H1 (cell line): ENCODE results near the gene VMP1. TPM values are rescaled to one million over a fixed set of nuclear protein-coding genes. Genes with fewer than 3 reads are reported as not detected.

Experiments
- CTCF ChIA-PET: fragments of 300-600 bp; sonication (Branson Sonifier 250); formaldehyde crosslinking; loops from one replicate; lab custom pipeline; 2021; ENCODE audit not compliant: partially characterized antibody; lab: Charles Lee
- POLR2A ChIA-PET: fragments of 300-600 bp; sonication (Branson Sonifier 250); formaldehyde crosslinking; loops from one replicate; lab custom pipeline; 2021; ENCODE audit warnings: inconsistent platforms; ENCODE audit not compliant: partially characterized antibody; lab: Charles Lee
- DNase-seq, 2 experiments: peaks; one replicate each; pipeline versions ENCODE4 v3.0.0 to v3.0.0-alpha.2; 2010 to 2022; ENCODE audit warnings: low spot score in 2 of 2, low read depth in 1 of 2, mixed read lengths in 1 of 2
- FAIRE-seq: peaks from 2 replicates; lab custom pipeline; 2011; peaks lifted over from hg19 to GRCh38; lab: Jason Lieb, UNC
- H2AFZ ChIP-seq: 2 replicates; pipeline ENCODE4 v1.8.1; 2012; ENCODE audit warnings: low read length, inconsistent platforms
- H2AK5ac ChIP-seq: 2 replicates; pipeline ENCODE4 v1.6.1; 2013; ENCODE audit warnings: low read depth, low read length
- H2BK120ac ChIP-seq: replicated peaks from 2 replicates; pipeline ENCODE3; 2013; ENCODE audit warnings: low read depth, low read length, inconsistent platforms
- H2BK12ac ChIP-seq: 2 replicates; pipeline ENCODE4 v1.6.1; 2013; ENCODE audit warnings: low read depth, low read length
- H2BK15ac ChIP-seq: 2 replicates; pipeline ENCODE4 v1.6.1; 2013; ENCODE audit warnings: low read length
- H2BK20ac ChIP-seq: 2 replicates; pipeline ENCODE4 v1.6.1; 2013; ENCODE audit warnings: low read length
- H2BK5ac ChIP-seq: 2 replicates; pipeline ENCODE4 v1.6.1; 2013; ENCODE audit warnings: low read depth, low read length
- H3K14ac ChIP-seq: 2 replicates; pipeline ENCODE4 v1.6.1; 2013; ENCODE audit warnings: inconsistent platforms; ENCODE audit not compliant: insufficient read length
- H3K18ac ChIP-seq: 2 replicates; pipeline ENCODE4 v1.6.1; 2013; ENCODE audit warnings: low read length; ENCODE audit errors: extremely low read depth
- H3K23ac ChIP-seq: 2 replicates; pipeline ENCODE4 v1.6.1; 2013; ENCODE audit warnings: inconsistent platforms; ENCODE audit not compliant: insufficient read length
- H3K23me2 ChIP-seq: 2 replicates; pipeline ENCODE4 v1.6.1; 2013; ENCODE audit warnings: low read depth, low read length
- H3K27ac ChIP-seq: 2 replicates; pipeline ENCODE4 v1.6.1; 2011; ENCODE audit warnings: low read depth, low read length, inconsistent platforms
- H3K27me3 ChIP-seq, 4 experiments: replicated peaks in 1 of 4; 1 replicate in 1 of 4; 2 replicates in 3 of 4; pipeline versions ENCODE4 v1.6.1 to v1.8.1; 2011 to 2013; ENCODE audit warnings: low read length in 3 of 4, mild to moderate bottlenecking in 3 of 4, inconsistent platforms in 2 of 4, mixed read lengths in 2 of 4, moderate library complexity in 1 of 4; ENCODE audit not compliant: control insufficient read depth in 3 of 4, insufficient read depth in 3 of 4; ENCODE audit errors: extremely low read depth in 1 of 4
- H3K36me3 ChIP-seq, 4 experiments: 2 replicates each; pipeline versions ENCODE4 v1.6.1 to v1.8.1; 2011 to 2013; ENCODE audit warnings: mild to moderate bottlenecking in 4 of 4, low read length in 3 of 4, moderate library complexity in 2 of 4, control low read depth in 1 of 4, inconsistent platforms in 1 of 4; ENCODE audit not compliant: insufficient read depth in 4 of 4, control insufficient read depth in 2 of 4
- H3K4ac ChIP-seq: replicated peaks from 2 replicates; pipeline ENCODE3; 2013; ENCODE audit warnings: low read length, low read depth, mixed read lengths, inconsistent platforms; ENCODE audit not compliant: insufficient read length
- H3K4me1 ChIP-seq, 4 experiments: replicated peaks in 1 of 4; 1 replicate in 1 of 4; 2 replicates in 3 of 4; pipeline versions ENCODE4 v1.6.1 to v1.8.1; 2011 to 2013; ENCODE audit warnings: low read length in 3 of 4, inconsistent platforms in 2 of 4, mixed read lengths in 1 of 4; ENCODE audit not compliant: insufficient read depth in 4 of 4, control insufficient read depth in 3 of 4
- H3K4me2 ChIP-seq, 2 experiments: 2 replicates each; pipeline versions ENCODE4 v1.6.1 to v1.8.1; 2011 to 2013; ENCODE audit warnings: low read depth in 2 of 2, low read length in 2 of 2, control low read depth in 1 of 2, inconsistent platforms in 1 of 2, mild to moderate bottlenecking in 1 of 2; ENCODE audit not compliant: insufficient read depth in 1 of 2
- H3K4me3 ChIP-seq, 4 experiments: fragments of 200-600, 300-600 bp in 1 of 4; sonication (generic), shearing (Covaris generic), sonication (Bioruptor Twin) in 1 of 4; 2 replicates each; pipeline versions ENCODE4 v1.5.1 to v1.8.1; 2011 to 2016; ENCODE audit warnings: low read length in 4 of 4, low read depth in 3 of 4, control low read depth in 2 of 4, inconsistent platforms in 2 of 4, mild to moderate bottlenecking in 2 of 4, mixed read lengths in 1 of 4, moderate library complexity in 1 of 4; ENCODE audit not compliant: insufficient read depth in 2 of 4; ENCODE audit errors: extremely low read depth in 1 of 4
- H3K56ac ChIP-seq: replicated peaks from 2 replicates; pipeline ENCODE3; 2013; ENCODE audit warnings: low read depth, mild to moderate bottlenecking, mixed read lengths, low read length, inconsistent platforms; ENCODE audit not compliant: insufficient read length
- H3K79me1 ChIP-seq: 2 replicates; pipeline ENCODE4 v1.6.1; 2013; ENCODE audit warnings: low read depth, low read length, control low read depth
- H3K79me2 ChIP-seq, 2 experiments: 2 replicates each; pipeline versions ENCODE4 v1.6.1 to v1.8.1; 2012 to 2013; ENCODE audit warnings: low read length in 2 of 2, mild to moderate bottlenecking in 2 of 2, inconsistent platforms in 1 of 2; ENCODE audit not compliant: insufficient read depth in 2 of 2, control insufficient read depth in 1 of 2
- H3K9ac ChIP-seq, 4 experiments: replicated peaks in 1 of 4; 1 replicate in 1 of 4; 2 replicates in 3 of 4; pipeline versions ENCODE4 v1.6.1 to v1.8.1; 2011 to 2013; ENCODE audit warnings: low read depth in 3 of 4, low read length in 3 of 4, control low read depth in 2 of 4, mild to moderate bottlenecking in 2 of 4, moderate library complexity in 2 of 4, inconsistent platforms in 1 of 4; ENCODE audit errors: extremely low read depth in 1 of 4
- H3K9me3 ChIP-seq, 2 experiments: 2 replicates each; pipeline versions ENCODE4 v1.6.1 to v1.8.1; 2012 to 2013; ENCODE audit warnings: mild to moderate bottlenecking in 2 of 2, moderate library complexity in 2 of 2, control low read depth in 1 of 2, inconsistent platforms in 1 of 2, low read depth in 1 of 2, low read length in 1 of 2, mixed read lengths in 1 of 2; ENCODE audit not compliant: insufficient read depth in 2 of 2
- H4K20me1 ChIP-seq, 2 experiments: replicated peaks in 1 of 2; 2 replicates each; pipeline versions ENCODE3 to v1.8.1; 2011 to 2013; ENCODE audit warnings: inconsistent platforms in 2 of 2, low read length in 2 of 2, mild to moderate bottlenecking in 1 of 2; ENCODE audit not compliant: insufficient read depth in 2 of 2, control insufficient read depth in 1 of 2
- H4K5ac ChIP-seq: 2 replicates; pipeline ENCODE4 v1.6.1; 2013; ENCODE audit warnings: low read length, low read depth, mixed read lengths, inconsistent platforms; ENCODE audit not compliant: insufficient read length
- H4K8ac ChIP-seq: 2 replicates; pipeline ENCODE4 v1.8.0; 2013; ENCODE audit warnings: mild to moderate bottlenecking, moderate library complexity, low read length, inconsistent platforms; ENCODE audit not compliant: insufficient read depth; ENCODE audit errors: extremely low read depth
- H4K91ac ChIP-seq: replicated peaks from 2 replicates; pipeline ENCODE3; 2013; ENCODE audit warnings: low read length, mixed read lengths, inconsistent platforms; ENCODE audit not compliant: insufficient read length
- CBX8 ChIP-seq: fragments of 300-800, 300-1000 bp; sonication (generic); IDR thresholded peaks from 2 replicates; pipeline ENCODE4 v1.7.1; 2016; ENCODE audit warnings: low read depth, low read length, borderline replicate concordance
- KDM5A ChIP-seq: fragments of 200-600 bp; IDR thresholded peaks from 2 replicates; pipeline ENCODE4 v1.7.1; 2012; ENCODE audit warnings: mild to moderate bottlenecking, low read length, inconsistent platforms, mixed read lengths
- NRF1 ChIP-seq: IDR thresholded peaks from 2 replicates; pipeline ENCODE4 v1.6.1; 2011; ENCODE audit warnings: mild to moderate bottlenecking, low read depth, low read length, improper control_type of control experiment
- SIX5 ChIP-seq: IDR thresholded peaks from 2 replicates; pipeline ENCODE4 v1.6.1; 2011; ENCODE audit warnings: mild to moderate bottlenecking, low read depth, low read length
- WGBS, 2 experiments: shearing (Covaris generic) in 1 of 2; methylation state at CpG; one replicate each; pipeline versions ENCODE4 v1.1.6 to v1.1.7; 2013 to 2015; ENCODE audit warnings: low lambda C conversion rate in 2 of 2, mixed read lengths in 2 of 2, inconsistent platforms in 1 of 2, low coverage in 1 of 2, missing lambda C conversion rate in 1 of 2; ENCODE audit not compliant: insufficient replicate concordance in 2 of 2, insufficient coverage in 1 of 2, insufficient read length in 1 of 2; ENCODE audit errors: extremely low coverage in 1 of 2, missing lambda C conversion rate in 1 of 2; 5-methylcytosine and 5-hydroxymethylcytosine counted together
- polyA plus RNA-seq, 7 experiments: library from polyadenylated mRNA; depleted of rRNA in 3 of 7; stranded (reverse) in 5 of 7; unstranded in 2 of 7; fragments of >200 nt in 5 of 7; fragments of 200-250 nt in 2 of 7; gene quantifications; 1 replicate in 5 of 7; 2 replicates in 1 of 7; 4 replicates in 1 of 7; pipeline versions ENCODE4 v1.2.1 to v1.2.3, GENCODE V29; 2011 to 2013; ENCODE audit warnings: missing spikeins in 2 of 7, mixed read lengths in 2 of 7
- total RNA-seq: library from RNA; stranded (reverse); fragmentation: NEBNext Ultra II Directional; extraction: Animal tissue kit (Norgen Biotek cat#: 25700); gene quantifications from 2 replicates; pipeline ENCODE4 v1.2.1, GENCODE V29; 2021

Gene VMP1
- total and polyA plus RNA-seq, 2 of the 8 experiments (the other 6 are each of a cell fraction or from before 2014, with no cell fraction given) = 45.0 to 92.7 TPM

GRCh38 chr17:59890720-59891119 is 183.3 kb downstream of the VMP1 start:
- H2AFZ ChIP-seq = no peak overlapping the region
- H3K9ac ChIP-seq = no peak overlapping the region
- H3K23ac ChIP-seq = no peak overlapping the region
- H2BK15ac ChIP-seq = no peak overlapping the region
- no peak overlapping the region for H3K4ac ChIP-seq
- peaks cover 8% of the 10 kb centered on the region; the same call in 1 of the 2 replicates for H3K23me2 ChIP-seq
- H2BK120ac ChIP-seq = no peak overlapping the region
- peaks cover 2 to 14% (median 8%) of the 10 kb centered on the region in 4 experiments; a peak in 6 of 8 replicates for H3K36me3 ChIP-seq
- ChIA-PET POLR2A (no interaction called here), CTCF (interaction anchor here (1.3 kb wide), 1 partner anchor 580 kb away, joined by 3 read pairs; no protein-coding TSS in a partner anchor)
- H4K20me1 ChIP-seq = peaks cover 0 to 3% of the 10 kb centered on the region in 2 experiments
- no peaks in the 10 kb centered on the region for H3K4me1 ChIP-seq
- H4K91ac ChIP-seq = no peak overlapping the region
- H2BK20ac ChIP-seq = no peak overlapping the region
- H3K27ac ChIP-seq = no peak overlapping the region
- H3K56ac ChIP-seq = no peak overlapping the region
- no peak overlapping the region for H4K5ac ChIP-seq
- H3K79me1 ChIP-seq = no peaks in the 10 kb centered on the region
- no peak for DNase-seq
- no peak for FAIRE-seq
- no peak overlapping the region for H2AK5ac ChIP-seq
- WGBS, 2 experiments = 90% methylated on average over 2 of the region's 2 CpGs; no CpG with 5 or more reads in 1 of the 2 experiments
- H2BK12ac ChIP-seq = no peak overlapping the region
- H3K27me3 ChIP-seq = no peaks in the 10 kb centered on the region
- no peak overlapping the region for H4K8ac ChIP-seq
- H3K18ac ChIP-seq = no peak overlapping the region
- no peak overlapping the region for H2BK5ac ChIP-seq
- H3K79me2 ChIP-seq = peaks cover 0 to 29% of the 10 kb centered on the region in 2 experiments; a peak in 3 of 4 replicates
- H3K14ac ChIP-seq = no peak overlapping the region
- no peaks in the 10 kb centered on the region for H3K9me3 ChIP-seq
- H3K4me2 ChIP-seq = no peak overlapping the region
- H3K4me3 ChIP-seq = no peak overlapping the region
- TF ChIP-seq CBX8 (no peak), SIX5 (no peak), NRF1 (no peak), KDM5A (no peak)
